ENCODE data around the gene SCNN1A. TPM values are rescaled to one million over a fixed set of nuclear protein-coding genes. Genes with fewer than 3 reads are reported as not detected.

SCNN1A gene
- total RNA-seq, 1 experiment from 2014 or later: 111 TPM

GRCh38 chr12:6340745-6341416, 34.5 kb downstream of the SCNN1A start:
- no peak overlapping the region for H2BK5ac ChIP-seq (ENCODE audit: insufficient read length, low read length)
- H3K27ac Mint-ChIP-seq: peak overlapping the region in 2 of 3 experiments; percentile 82 to 87; a peak in 5 of 7 replicates

More at GRCh38 chr12:6340745-6341416, 34.5 kb downstream of the SCNN1A start:
- Histone ChIP-seq H4K5ac (ENCODE audit: insufficient read length, low read depth, low read length) (no peak overlapping the region), H3K4ac (ENCODE audit: low read depth, low read length) (no peak overlapping the region), H4K91ac (ENCODE audit: insufficient read length, low read depth, low read length) (no peak overlapping the region), H3K4me2 (ENCODE audit: insufficient read depth, insufficient read length, low read length) (peak overlapping the region; percentile 97), H2BK12ac (ENCODE audit: insufficient read length, low read depth, low read length) (no peak overlapping the region), H3K79me1 (ENCODE audit: insufficient read depth, low read depth, low read length, poor library complexity, severe bottlenecking) (no peaks in the 10 kb centered on the region), H3K9ac (ENCODE audit: extremely low read depth, insufficient read length, low read length) (peak overlapping the region; percentile 73), H3K79me2 (ENCODE audit: insufficient read depth, low read length) (peaks cover 29% of the 10 kb centered on the region; the same call in 1 of the 2 replicates), H3K14ac (ENCODE audit: insufficient read depth, low read length) (no peak overlapping the region), H4K20me1 (ENCODE audit: control insufficient read depth, insufficient read depth, insufficient read length) (no peaks in the 10 kb centered on the region), H2BK120ac (ENCODE audit: low read depth, low read length, poor library complexity, severe bottlenecking) (no peak overlapping the region), H2AFZ (ENCODE audit: low read length) (no peak overlapping the region), H3K56ac (ENCODE audit: insufficient read length, low read depth, low read length) (no peak overlapping the region), H3T11ph (ENCODE audit: low read length) (no peak overlapping the region), H3K27me3 (ENCODE audit: insufficient read depth, low read length) (no peaks in the 10 kb centered on the region), H3K23ac (ENCODE audit: insufficient read length, low read depth, low read length) (no peak overlapping the region), H2AK5ac (ENCODE audit: insufficient read length, low read length) (no peak overlapping the region), H3K9me3 (ENCODE audit: control insufficient read depth, low read depth, low read length) (no peaks in the 10 kb centered on the region), H4K8ac (replicated peaks; ENCODE audit: insufficient read length, low read depth, low read length) (no peak overlapping the region), H3K4me1 (ENCODE audit: insufficient read depth, low read length) (peaks cover 30% of the 10 kb centered on the region), H3K23me2 (ENCODE audit: insufficient read length, low read depth, low read length, poor library complexity, severe bottlenecking) (peaks cover 24% of the 10 kb centered on the region), H3K18ac (ENCODE audit: insufficient read length, low read depth, low read length) (no peak overlapping the region), H2BK15ac (ENCODE audit: low read depth, low read length) (no peak overlapping the region), H2BK20ac (ENCODE audit: low read depth, low read length, poor library complexity, severe bottlenecking) (no peak overlapping the region), H3K27ac (ENCODE audit: insufficient read length, low read depth, low read length) (no peak overlapping the region)
- Mint-ChIP-seq H3K9me3 (no peaks in the 10 kb centered on the region), H3K36me3 (ENCODE audit: insufficient read depth in 1 of 3, low read depth in 3 of 3) (peaks cover 0 to 8% (median 0%) of the 10 kb centered on the region in 3 experiments; a peak in 2 of 7 replicates), H3K4me3 (no peak overlapping the region), H3K27me3 (ENCODE audit: low read depth) (no peaks in the 10 kb centered on the region; the same call in 1 of the 2 replicates), H3K4me1 (peaks cover 26 to 30% of the 10 kb centered on the region in 2 experiments)
- no peak for TF ChIP-seq CTCF (conservative IDR thresholded peaks at IDR 0.05)
- DNase-seq: no peak
- no CpG with 5 or more reads among the region's 15 CpGs for WGBS (ENCODE audit: extremely low coverage, insufficient read length, low lambda C conversion rate)

Data from H9 (cell line).